K562 (cell line): ENCODE measurements around the gene USP13. TPM values are rescaled to one million over a fixed set of nuclear protein-coding genes. Genes with fewer than 3 reads are reported as not detected.
A peak's percentile ranks its signal among the peaks of the same experiment; 100 is the strongest.

Source experiments
- ARNT ChIP-seq, 2 experiments: fragments of 450-650 bp; IDR thresholded peaks; 2 replicates each; pipeline ENCODE4 v1.6.1; 2016; ENCODE audit warnings: mild to moderate bottlenecking in 1 of 2
- BCOR ChIP-seq: fragments of 450-650 bp; IDR thresholded peaks from 2 replicates; pipeline ENCODE4 v1.6.1; 2016
- DACH1 ChIP-seq: fragments of 450-650 bp; IDR thresholded peaks from 2 replicates; pipeline ENCODE4 v1.6.1; 2018; ENCODE audit not compliant: partially characterized antibody
- EP300 ChIP-seq: IDR thresholded peaks from 2 replicates; pipeline ENCODE4 v1.6.1; 2012; ENCODE audit warnings: low read length, improper control_type of control experiment
- FOS ChIP-seq: IDR thresholded peaks from 3 replicates; pipeline ENCODE4 v1.6.1; 2011; ENCODE audit not compliant: insufficient read length; ENCODE audit errors: extremely low read depth
- FOXM1 ChIP-seq, 2 experiments: fragments of 450-650 bp in 1 of 2; sonication (generic) in 1 of 2; formaldehyde crosslinking in 1 of 2; IDR thresholded peaks; 2 replicates each; pipeline versions ENCODE4 v1.6.1 to v1.9.0; 2017 to 2022; ENCODE audit warnings: low read depth in 2 of 2, mild to moderate bottlenecking in 2 of 2, missing genetic modification reagents in 1 of 2, moderate library complexity in 1 of 2
- GABPA ChIP-seq: fragments of 200-800 bp; sonication (Bioruptor generic); conservative IDR thresholded peaks from 2 replicates; pipeline ENCODE4 v1.6.1; 2016; ENCODE audit warnings: low read depth, missing genetic modification characterization, missing compliant biosample characterization
- HDAC3 ChIP-seq: fragments of 450-650 bp; IDR thresholded peaks from 2 replicates; pipeline ENCODE4 v1.6.1; 2018; ENCODE audit warnings: borderline replicate concordance, mild to moderate bottlenecking, moderate library complexity; ENCODE audit not compliant: partially characterized antibody
- HDGF ChIP-seq: fragments of 450-650 bp; IDR thresholded peaks from 2 replicates; pipeline ENCODE4 v1.6.1; 2016
- HSF4 ChIP-seq: fragments of 250-450 bp; sonication (Bioruptor Pico); IDR thresholded peaks from 2 replicates; pipeline ENCODE4 v2.1.2; 2022; ENCODE audit warnings: mild to moderate bottlenecking, moderate library complexity, borderline replicate concordance
- PRPF4 ChIP-seq: fragments of 200-400 bp; formaldehyde crosslinking; IDR thresholded peaks from one replicate; pipeline ENCODE4 v1.6.1; 2017; ENCODE audit warnings: low read length, low read depth, mild to moderate bottlenecking; ENCODE audit not compliant: insufficient read depth, poor library complexity, severe bottlenecking
- PTTG1 ChIP-seq: fragments of 450-650 bp; IDR thresholded peaks from 2 replicates; pipeline ENCODE4 v1.6.1; 2016; ENCODE audit warnings: low read depth, mild to moderate bottlenecking, missing genetic modification characterization, missing compliant biosample characterization
- RCOR1 ChIP-seq, 2 experiments: IDR thresholded peaks; 2 replicates each; pipeline ENCODE4 v1.6.1; 2012; ENCODE audit warnings: low read depth in 2 of 2, low read length in 2 of 2, borderline replicate concordance in 1 of 2, improper control_type of control experiment in 1 of 2
- THAP7 ChIP-seq: fragments of 250-450 bp; sonication (Bioruptor Pico); IDR thresholded peaks from 2 replicates; pipeline ENCODE4 v1.5.0; 2021
- ZBTB33 ChIP-seq: sonication (generic); formaldehyde crosslinking; IDR thresholded peaks from 2 replicates; pipeline ENCODE4 v1.8.1; 2023; ENCODE audit warnings: mild to moderate bottlenecking, missing genetic modification reagents
- ZFP1 ChIP-seq: fragments of 450-650 bp; formaldehyde crosslinking; IDR thresholded peaks from 2 replicates; pipeline ENCODE4 v1.4.0; 2020; ENCODE audit warnings: mild to moderate bottlenecking, mixed read lengths
- ZNF140 ChIP-seq: fragments of 250-450 bp; sonication (Bioruptor Pico); IDR thresholded peaks from 2 replicates; pipeline ENCODE4 v1.8.0; 2021; ENCODE audit warnings: moderate library complexity, mild to moderate bottlenecking, inconsistent platforms
- ZNF143 ChIP-seq: sonication (generic); formaldehyde crosslinking; IDR thresholded peaks from 2 replicates; pipeline ENCODE4 v1.9.0; 2022; ENCODE audit warnings: mild to moderate bottlenecking, missing genetic modification reagents
- ZNF444 ChIP-seq: fragments of 250-450 bp; sonication (Bioruptor Pico); IDR thresholded peaks from 2 replicates; pipeline ENCODE4 v1.4.0; 2020; ENCODE audit warnings: mild to moderate bottlenecking, moderate library complexity
- ZNF766 ChIP-seq: fragments of 200-800 bp; sonication (Bioruptor generic); conservative IDR thresholded peaks from 2 replicates; pipeline ENCODE4 v1.6.1; 2016; ENCODE audit warnings: missing genetic modification characterization, missing compliant biosample characterization
- polyA plus RNA-seq, 8 experiments: library from polyadenylated mRNA; depleted of rRNA in 4 of 8; stranded (reverse) in 5 of 8; unstranded in 3 of 8; fragments of >200 nt; fragmentation: Nextera tagmentation in 2 of 8; fragmentation: Illumina TruSeq in 1 of 8; extraction: Ambion mirVana in 2 of 8; extraction: Trizol in 1 of 8; gene quantifications; 2 replicates each; pipeline versions ENCODE4 v1.2.1 to v1.2.3, GENCODE V29; 2011 to 2014; ENCODE audit warnings: inconsistent platforms in 1 of 8, missing spikeins in 1 of 8
- total RNA-seq, 7 experiments: library from RNA; depleted of rRNA in 6 of 7; stranded (reverse); fragments of >200 nt in 6 of 7; fragmentation: Illumina TruSeq in 2 of 7; extraction: Trizol in 2 of 7; gene quantifications; 2 replicates each; pipeline versions ENCODE4 v1.2.1 to v1.2.3, GENCODE V29; 2011 to 2021; ENCODE audit warnings: low replicate concordance in 1 of 7
- TF ChIP-seq, protein P1 (sequence below): fragments of 250-450 bp; sonication (Bioruptor Pico); IDR thresholded peaks from 2 replicates; pipeline ENCODE4 v1.5.0; 2020; ENCODE audit warnings: mild to moderate bottlenecking
- TF ChIP-seq, protein P2 (sequence below): sonication (generic); formaldehyde crosslinking; IDR thresholded peaks from 2 replicates; pipeline ENCODE4 v1.8.1; 2023; ENCODE audit warnings: mild to moderate bottlenecking, missing genetic modification reagents

Gene USP13
- total and polyA plus RNA-seq, 9 of the 15 experiments (the other 6 are each of a cell fraction or from before 2014, with no cell fraction given): 0.11 to 2.3 (median 0.51) TPM

DNA sequence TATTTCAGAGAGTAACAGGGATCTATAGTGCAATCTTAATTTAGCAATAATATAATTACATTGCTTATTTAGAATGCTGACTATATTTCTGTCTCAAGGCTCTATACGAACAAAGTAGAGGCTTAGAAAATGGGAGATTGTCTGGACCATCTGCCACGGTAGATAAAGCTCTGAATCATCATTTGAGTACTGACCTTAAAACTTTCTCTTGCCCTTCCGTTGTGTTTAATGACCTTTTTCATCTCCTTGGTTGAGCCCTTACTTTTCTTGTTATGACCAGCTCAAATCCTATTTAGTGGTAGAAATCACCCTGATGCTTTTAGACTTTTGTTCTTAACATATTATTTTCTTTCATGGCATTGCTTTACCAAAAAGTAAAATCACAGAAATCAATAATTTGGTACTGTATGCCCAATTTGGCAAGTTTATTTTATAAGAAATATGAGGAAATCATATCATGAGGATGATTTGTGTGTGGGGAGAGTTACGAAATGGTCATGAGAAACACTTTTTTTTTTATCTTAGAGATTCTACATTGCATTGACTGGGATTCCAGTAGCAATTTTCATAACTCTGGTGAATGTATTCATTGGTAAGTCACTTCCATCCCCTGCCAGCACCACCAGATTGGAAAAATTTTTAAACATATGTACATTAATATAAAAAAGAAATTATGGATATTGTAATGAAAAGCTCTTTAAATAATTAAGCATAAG lies 37.2 kb upstream of the USP13 start (continued):
- peak in 1 of 2 experiments; percentile 87; a peak in 2 of 4 replicates for TF ChIP-seq ARNT (IDR thresholded peaks at IDR 0.05)
- TF ChIP-seq, protein P1, sequence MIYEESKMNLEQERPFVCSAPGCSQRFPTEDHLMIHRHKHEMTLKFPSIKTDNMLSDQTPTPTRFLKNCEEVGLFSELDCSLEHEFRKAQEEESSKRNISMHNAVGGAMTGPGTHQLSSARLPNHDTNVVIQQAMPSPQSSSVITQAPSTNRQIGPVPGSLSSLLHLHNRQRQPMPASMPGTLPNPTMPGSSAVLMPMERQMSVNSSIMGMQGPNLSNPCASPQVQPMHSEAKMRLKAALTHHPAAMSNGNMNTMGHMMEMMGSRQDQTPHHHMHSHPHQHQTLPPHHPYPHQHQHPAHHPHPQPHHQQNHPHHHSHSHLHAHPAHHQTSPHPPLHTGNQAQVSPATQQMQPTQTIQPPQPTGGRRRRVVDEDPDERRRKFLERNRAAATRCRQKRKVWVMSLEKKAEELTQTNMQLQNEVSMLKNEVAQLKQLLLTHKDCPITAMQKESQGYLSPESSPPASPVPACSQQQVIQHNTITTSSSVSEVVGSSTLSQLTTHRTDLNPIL (CRISPR knock-in tag): no peak
- peak; percentile 58 for TF ChIP-seq HDAC3
- TF ChIP-seq ZBTB33 (CRISPR knock-in tag): no peak
- peak; percentile 54 for TF ChIP-seq FOXM1 (IDR thresholded peaks at IDR 0.05; ENCODE audit: low read depth)
- no peak for TF ChIP-seq FOXM1 (CRISPR knock-in tag; IDR thresholded peaks at IDR 0.05; ENCODE audit: low read depth)
- TF ChIP-seq ZNF143: no peak
- no peak for TF ChIP-seq THAP7 (CRISPR knock-in tag)
- no peak for TF ChIP-seq BCOR
- peak in 1 of 2 experiments; percentile 78; a peak in 2 of 4 replicates for TF ChIP-seq RCOR1 (IDR thresholded peaks at IDR 0.05; ENCODE audit: borderline replicate concordance in 1 of 2, low read depth in 2 of 2, low read length in 2 of 2)
- TF ChIP-seq PRPF4: no peak
- TF ChIP-seq ZFP1: no peak
- TF ChIP-seq PTTG1 (tag): no peak
- TF ChIP-seq GABPA (tag): no peak
- TF ChIP-seq ZNF140 (CRISPR knock-in tag): no peak
- peak; percentile 40 for TF ChIP-seq DACH1
- TF ChIP-seq ZNF444 (CRISPR knock-in tag): no peak
- TF ChIP-seq ZNF766 (CRISPR knock-in tag): no peak
- TF ChIP-seq FOS: no peak
- TF ChIP-seq EP300: peak; percentile 90
- TF ChIP-seq, protein P2, sequence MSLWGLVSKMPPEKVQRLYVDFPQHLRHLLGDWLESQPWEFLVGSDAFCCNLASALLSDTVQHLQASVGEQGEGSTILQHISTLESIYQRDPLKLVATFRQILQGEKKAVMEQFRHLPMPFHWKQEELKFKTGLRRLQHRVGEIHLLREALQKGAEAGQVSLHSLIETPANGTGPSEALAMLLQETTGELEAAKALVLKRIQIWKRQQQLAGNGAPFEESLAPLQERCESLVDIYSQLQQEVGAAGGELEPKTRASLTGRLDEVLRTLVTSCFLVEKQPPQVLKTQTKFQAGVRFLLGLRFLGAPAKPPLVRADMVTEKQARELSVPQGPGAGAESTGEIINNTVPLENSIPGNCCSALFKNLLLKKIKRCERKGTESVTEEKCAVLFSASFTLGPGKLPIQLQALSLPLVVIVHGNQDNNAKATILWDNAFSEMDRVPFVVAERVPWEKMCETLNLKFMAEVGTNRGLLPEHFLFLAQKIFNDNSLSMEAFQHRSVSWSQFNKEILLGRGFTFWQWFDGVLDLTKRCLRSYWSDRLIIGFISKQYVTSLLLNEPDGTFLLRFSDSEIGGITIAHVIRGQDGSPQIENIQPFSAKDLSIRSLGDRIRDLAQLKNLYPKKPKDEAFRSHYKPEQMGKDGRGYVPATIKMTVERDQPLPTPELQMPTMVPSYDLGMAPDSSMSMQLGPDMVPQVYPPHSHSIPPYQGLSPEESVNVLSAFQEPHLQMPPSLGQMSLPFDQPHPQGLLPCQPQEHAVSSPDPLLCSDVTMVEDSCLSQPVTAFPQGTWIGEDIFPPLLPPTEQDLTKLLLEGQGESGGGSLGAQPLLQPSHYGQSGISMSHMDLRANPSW (CRISPR knock-in tag): no peak
- no peak for TF ChIP-seq HSF4 (CRISPR knock-in tag)
- no peak for TF ChIP-seq HDGF
